GM23248 (cell line): ENCODE results near the gene DGKI. TPM values are rescaled to one million over a fixed set of nuclear protein-coding genes. Genes with fewer than 3 reads are reported as not detected.
"Not testable (repeated sequence)": the region's sequence is repeated elsewhere in the genome, so short reads cannot be mapped to it uniquely, and the experiment has no call there.

Experiments used
- DNase-seq: peaks from one replicate; pipeline ENCODE4 v3.0.0-alpha.2; 2015
- H2AFZ ChIP-seq: fragments of 200-600 bp; sonication (generic); 2 replicates; pipeline ENCODE4 v1.6.1; 2016; ENCODE audit warnings: antibody characterized with exemption
- H3F3A ChIP-seq: fragments of 200-600 bp; sonication (generic); 2 replicates; pipeline ENCODE4 v1.6.1; 2016; ENCODE audit warnings: mild to moderate bottlenecking, antibody characterized with exemption, mixed run types; ENCODE audit not compliant: insufficient read depth
- H3K27ac ChIP-seq: fragments of 200-600 bp; sonication (generic); 2 replicates; pipeline ENCODE4 v1.5.1; 2016; ENCODE audit warnings: mild to moderate bottlenecking
- H3K27me3 ChIP-seq: fragments of 200-600 bp; sonication (generic); replicated peaks from 2 replicates; pipeline ENCODE4 v1.6.1; 2016; ENCODE audit warnings: mild to moderate bottlenecking; ENCODE audit not compliant: insufficient read depth
- H3K36me3 ChIP-seq: fragments of 200-600 bp; sonication (generic); 2 replicates; pipeline ENCODE4 v1.6.1; 2016; ENCODE audit warnings: low read depth, mild to moderate bottlenecking
- H3K4me1 ChIP-seq: fragments of 200-600 bp; sonication (generic); 2 replicates; pipeline ENCODE4 v1.6.1; 2016; ENCODE audit warnings: mild to moderate bottlenecking; ENCODE audit not compliant: insufficient read depth
- H3K4me2 ChIP-seq: fragments of 200-600 bp; sonication (generic); one replicate; pipeline ENCODE4 v1.6.1; 2016; ENCODE audit warnings: mild to moderate bottlenecking; ENCODE audit not compliant: unreplicated experiment
- H3K4me3 ChIP-seq: fragments of 200-600 bp; sonication (generic); 2 replicates; pipeline ENCODE4 v1.5.1; 2016; ENCODE audit warnings: mild to moderate bottlenecking
- H3K79me2 ChIP-seq: fragments of 200-600 bp; sonication (generic); 2 replicates; pipeline ENCODE4 v1.6.1; 2016; ENCODE audit warnings: mild to moderate bottlenecking; ENCODE audit not compliant: insufficient read depth
- H3K9ac ChIP-seq: fragments of 200-600 bp; sonication (generic); 2 replicates; pipeline ENCODE4 v1.6.1; 2016; ENCODE audit warnings: mild to moderate bottlenecking
- H3K9me2 ChIP-seq: fragments of 200-600 bp; sonication (generic); 2 replicates; pipeline ENCODE4 v1.6.1; 2016; ENCODE audit warnings: mixed run types, mild to moderate bottlenecking, moderate library complexity; ENCODE audit not compliant: insufficient read depth
- H3K9me3 ChIP-seq: fragments of 200-600 bp; sonication (generic); one replicate; pipeline ENCODE4 v1.6.1; 2017; ENCODE audit warnings: low read depth
- H4K20me1 ChIP-seq: fragments of 200-600 bp; sonication (generic); 2 replicates; pipeline ENCODE4 v1.6.0; 2016; ENCODE audit not compliant: insufficient read depth
- EZH2 ChIP-seq: fragments of 200-600 bp; sonication (generic); IDR thresholded peaks from 2 replicates; pipeline ENCODE4 v1.6.1; 2018; ENCODE audit warnings: antibody characterized with exemption, mild to moderate bottlenecking; ENCODE audit not compliant: insufficient read depth, poor library complexity, severe bottlenecking
- EZH2phosphoT487 ChIP-seq: fragments of 200-600 bp; sonication (generic); IDR thresholded peaks from 2 replicates; pipeline ENCODE4 v1.6.1; 2018; ENCODE audit warnings: antibody characterized with exemption, moderate library complexity, mild to moderate bottlenecking, low read depth; ENCODE audit not compliant: insufficient read depth
- WGBS, 2 experiments: methylation state at CpG; one replicate each; pipeline ENCODE4 v1.1.6; 2015 to 2017; ENCODE audit warnings: low lambda C conversion rate in 2 of 2, low coverage in 1 of 2; ENCODE audit errors: missing lambda C conversion rate in 2 of 2; 5-methylcytosine and 5-hydroxymethylcytosine counted together
- in situ Hi-C: fragments of 300-500 bp; cut with MboI; formaldehyde crosslinking; loops from 2 replicates; pipeline ENCODE4 v1.15.0; 2020
- polyA plus RNA-seq: library from polyadenylated mRNA; unstranded; fragments of >200 nt; fragmentation: Nextera tagmentation; extraction: Ambion mirVana; gene quantifications from 2 replicates; pipeline ENCODE4 v1.2.1, GENCODE V29; 2016
- total RNA-seq: library from RNA; depleted of rRNA; stranded (reverse); fragments of >200 nt; shearing (Covaris generic); gene quantifications from 2 replicates; pipeline ENCODE4 v1.2.3, GENCODE V29; 2014

DGKI gene
- total and polyA plus RNA-seq, 2 experiments from 2014 or later: 5.4 to 25.9 TPM

GRCh38 chr7:137832382-137832781 is 14.4 kb downstream of the DGKI start:
- in situ Hi-C loops: no loop called here
- Histone ChIP-seq H3K9ac (no peak overlapping the region), H3K27me3 (no peaks in the 10 kb centered on the region), H3K27ac (no peak overlapping the region), H3K4me3 (no peak overlapping the region), H3K9me2 (no peaks in the 10 kb centered on the region), H3K79me2 (peaks cover 79% of the 10 kb centered on the region), H3K9me3 (no peaks in the 10 kb centered on the region), H2AFZ (no peak overlapping the region), H3F3A (peaks cover 55% of the 10 kb centered on the region), H3K36me3 (peaks cover 35% of the 10 kb centered on the region), H4K20me1 (no peaks in the 10 kb centered on the region), H3K4me1 (peaks cover 29% of the 10 kb centered on the region), H3K4me2 (no peak overlapping the region)
- DNase-seq: no peak
- 94 to 99% methylated on average over 2 of the region's 2 CpGs for WGBS, 2 experiments
- TF ChIP-seq EZH2 (no peak), EZH2phosphoT487 (no peak)

- H3K9me3 ChIP-seq, DNase-seq, H3K4me3 ChIP-seq, H2AFZ ChIP-seq, H3K4me2 ChIP-seq, H4K20me1 ChIP-seq, H3K9me2 ChIP-seq, in situ Hi-C loops, H3K27ac ChIP-seq, H3K9ac ChIP-seq, H3K27me3 ChIP-seq: not testable (repeated sequence)
- 100% methylated on average over 1 of the region's 1 CpG for WGBS, 2 experiments
- peaks cover 26% of the 10 kb centered on the region for H3K4me1 ChIP-seq
- H3K36me3 ChIP-seq: peaks cover 35% of the 10 kb centered on the region
- peaks cover 48% of the 10 kb centered on the region for H3F3A ChIP-seq
- H3K79me2 ChIP-seq: peaks cover 82% of the 10 kb centered on the region
Observed at GRCh38 chr7:137831555-137831954, 15.2 kb downstream of the DGKI start.

DNA sequence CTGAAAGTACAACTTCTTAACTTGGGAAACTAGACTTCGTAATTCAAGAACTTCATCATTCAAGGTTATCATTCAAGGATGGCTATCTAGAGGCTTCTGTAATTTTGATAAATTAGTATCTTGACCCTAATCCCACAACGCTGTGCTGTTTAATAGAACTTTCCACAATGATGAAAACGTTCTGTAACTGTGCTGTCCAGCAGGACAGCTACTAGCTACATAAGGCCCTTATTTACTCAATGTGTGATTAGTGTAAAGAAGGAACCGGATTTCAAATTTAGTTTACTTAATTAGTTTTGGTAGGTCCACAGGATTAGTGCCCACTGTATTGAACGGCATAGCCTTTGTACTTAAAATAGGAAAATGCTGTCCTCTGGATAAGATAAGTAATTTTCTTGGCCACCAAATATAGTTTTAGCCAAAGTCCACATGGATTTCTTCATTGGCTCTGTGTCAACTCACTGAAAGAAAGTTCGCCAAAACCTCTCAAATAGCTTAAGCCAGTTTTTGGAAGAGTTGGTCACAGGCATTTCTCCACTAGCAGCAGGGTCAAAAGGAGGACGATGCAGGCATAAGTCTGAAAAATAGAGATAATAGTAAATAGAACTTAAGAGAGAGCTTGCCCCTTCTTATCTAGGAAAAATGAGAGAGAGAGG is 17.3 kb downstream of the DGKI start:
- Histone ChIP-seq H3K4me3 (no peak overlapping the region), H3F3A (0 out of 2 replicates have a peak, but pooled peaks cover 41% of the 10 kb centered on the region), H4K20me1 (no peaks in the 10 kb centered on the region), H3K36me3 (peaks cover 34% of the 10 kb centered on the region), H2AFZ (no peak overlapping the region), H3K79me2 (peaks cover 82% of the 10 kb centered on the region), H3K27ac (no peak overlapping the region), H3K27me3 (no peaks in the 10 kb centered on the region), H3K9me2 (no peaks in the 10 kb centered on the region), H3K4me2 (no peak overlapping the region), H3K9me3 (no peaks in the 10 kb centered on the region), H3K9ac (no peak overlapping the region), H3K4me1 (0 out of 2 replicates have a peak, but pooled peaks cover 8% of the 10 kb centered on the region)
- WGBS, 2 experiments: 81% methylated on average over 7 of the region's 7 CpGs
- in situ Hi-C loops: no loop called here
- no peak for DNase-seq
- TF ChIP-seq EZH2phosphoT487: no peak
- no peak for TF ChIP-seq EZH2

GRCh38 chr7:137828456-137828855 is 18.3 kb downstream of the DGKI start:
- H3K4me3 ChIP-seq: no peak overlapping the region
- H3K4me2 ChIP-seq: no peak overlapping the region
- 96 to 100% methylated on average over 1 of the region's 1 CpG for WGBS, 2 experiments
- in situ Hi-C loops: no loop called here
- H3K9ac ChIP-seq: no peak overlapping the region
- H3K79me2 ChIP-seq: peaks cover 72% of the 10 kb centered on the region
- no peaks in the 10 kb centered on the region for H3K27me3 ChIP-seq
- no peaks in the 10 kb centered on the region for H4K20me1 ChIP-seq
- H3K4me1 ChIP-seq: 0 out of 2 replicates have a peak, but pooled peaks cover 8% of the 10 kb centered on the region
- no peak for DNase-seq
- H3K9me2 ChIP-seq: no peaks in the 10 kb centered on the region
- no peak overlapping the region for H3K27ac ChIP-seq
- TF ChIP-seq EZH2phosphoT487: no peak
- no peak for TF ChIP-seq EZH2
- no peaks in the 10 kb centered on the region for H3K9me3 ChIP-seq
- 0 out of 2 replicates have a peak, but pooled peaks cover 44% of the 10 kb centered on the region for H3F3A ChIP-seq
- peaks cover 27% of the 10 kb centered on the region for H3K36me3 ChIP-seq
- no peak overlapping the region for H2AFZ ChIP-seq

DNA sequence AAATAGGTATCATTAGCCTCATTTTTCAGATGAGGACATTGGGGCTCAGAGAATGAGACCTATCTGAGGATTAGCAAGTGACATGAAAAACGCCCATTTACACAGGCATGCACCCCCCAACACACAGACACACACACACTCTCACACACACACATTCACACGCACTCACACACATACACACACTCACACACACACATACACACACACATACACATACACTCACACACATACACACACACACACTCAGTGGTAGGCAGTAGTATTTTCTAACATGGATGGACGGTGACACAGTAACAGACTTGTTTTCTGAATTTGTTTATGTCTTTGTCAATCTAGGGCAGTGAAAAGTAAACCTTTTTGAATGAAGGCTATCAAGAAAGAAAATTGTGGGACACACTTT is 21.3 kb downstream of the DGKI start:
- TF ChIP-seq EZH2phosphoT487: no peak
- no peak for TF ChIP-seq EZH2
- Histone ChIP-seq H3K4me1 (peaks cover 21% of the 10 kb centered on the region), H3K27me3 (no peaks in the 10 kb centered on the region), H3K9me2 (no peaks in the 10 kb centered on the region), H3K79me2 (peaks cover 53% of the 10 kb centered on the region), H3F3A (peaks cover 44% of the 10 kb centered on the region), H4K20me1 (no peaks in the 10 kb centered on the region), H3K36me3 (peaks cover 13% of the 10 kb centered on the region), H3K4me3 (no peak overlapping the region), H3K4me2 (no peak overlapping the region), H2AFZ (no peak overlapping the region), H3K9ac (no peak overlapping the region), H3K27ac (no peak overlapping the region), H3K9me3 (no peaks in the 10 kb centered on the region)
- DNase-seq: no peak
- in situ Hi-C loops: no loop called here
- 92 to 96% methylated on average over 3 of the region's 3 CpGs for WGBS, 2 experiments
